HL-60 (cell line): ENCODE results near the gene KCNJ4.

ENCODE experiments used
- DNase-seq, 2 experiments: peaks; one replicate each; pipeline ENCODE4 v3.0.0-alpha.2; 2010 to 2020; ENCODE audit warnings: low read depth in 1 of 2, low spot score in 1 of 2
- H3K27ac ChIP-seq: fragments of 250-450 bp; sonication (Bioruptor Pico); replicated peaks from 2 replicates; pipeline ENCODE4 v1.5.1; 2020; ENCODE audit warnings: mild to moderate bottlenecking, moderate library complexity
- H3K27me3 ChIP-seq: fragments of 250-450 bp; sonication (Bioruptor Pico); 2 replicates; pipeline ENCODE4 v1.5.1; 2021; ENCODE audit warnings: mild to moderate bottlenecking, moderate library complexity; ENCODE audit not compliant: insufficient read depth, poor library complexity, severe bottlenecking
- H3K4me3 ChIP-seq: replicated peaks from 2 replicates; pipeline ENCODE4 v1.5.1; 2011; ENCODE audit warnings: mild to moderate bottlenecking, control low read depth, low read length; ENCODE audit not compliant: insufficient read depth
- GABPA ChIP-seq: IDR thresholded peaks from 2 replicates; pipeline ENCODE4 v1.6.1; 2012; ENCODE audit warnings: low read depth
- POLR2AphosphoS5 ChIP-seq: IDR thresholded peaks from 2 replicates; pipeline ENCODE4 v1.6.1; 2012; ENCODE audit warnings: low read depth
- SPI1 ChIP-seq: IDR thresholded peaks from 2 replicates; pipeline ENCODE4 v1.6.1; 2012; ENCODE audit warnings: low read depth, mild to moderate bottlenecking, borderline replicate concordance
- TF ChIP-seq, protein P1 (sequence below): IDR thresholded peaks from 2 replicates; pipeline ENCODE4 v1.6.1; 2012; ENCODE audit warnings: low read depth; ENCODE audit not compliant: insufficient replicate concordance
- TF ChIP-seq, protein P2 (sequence below): IDR thresholded peaks from one replicate; pipeline ENCODE4 v1.5.1; 2011; ENCODE audit warnings: low read length, control low read depth, inconsistent platforms; ENCODE audit not compliant: insufficient read depth

Gene KCNJ4

DNA sequence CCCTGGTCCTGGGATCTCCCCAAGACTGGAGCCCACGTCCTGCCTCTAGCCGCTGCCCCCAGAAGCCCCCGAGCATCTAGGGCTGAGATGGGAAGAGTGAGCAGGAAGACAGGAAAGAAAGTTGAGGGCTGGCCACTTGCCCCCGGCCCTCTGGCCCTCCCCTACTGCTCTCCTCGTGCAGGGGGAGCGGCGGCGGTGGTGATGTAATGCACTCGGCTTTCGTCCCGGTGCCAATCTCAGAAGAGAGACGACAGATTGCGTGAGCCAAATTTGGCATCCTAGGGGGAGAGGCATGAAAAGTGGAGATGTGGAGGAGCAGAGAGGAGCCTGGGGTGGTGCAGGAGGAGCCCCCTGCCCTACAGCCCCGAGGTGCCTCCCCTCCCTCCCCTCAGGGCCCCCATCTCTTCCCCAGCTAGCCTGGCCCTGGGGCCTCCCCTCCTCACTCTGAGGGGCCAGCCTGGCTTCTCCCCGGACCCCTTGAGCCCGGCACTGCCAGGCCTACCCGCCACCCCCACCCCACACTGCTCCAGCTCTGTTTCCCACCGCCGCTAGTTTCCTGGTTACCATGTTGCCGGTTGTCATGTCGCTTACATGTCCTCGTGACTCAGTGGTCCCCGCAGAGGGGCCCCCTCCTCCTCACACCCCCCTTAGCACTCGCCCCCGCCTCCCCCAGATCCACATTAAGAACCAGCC lies 2.5 kb downstream of the KCNJ4 start:
- Histone ChIP-seq H3K27ac (no peak overlapping the region), H3K27me3 (peaks cover 50% of the 10 kb centered on the region), H3K4me3 (no peak overlapping the region)
- DNase-seq = no peak
- TF ChIP-seq, protein P1, sequence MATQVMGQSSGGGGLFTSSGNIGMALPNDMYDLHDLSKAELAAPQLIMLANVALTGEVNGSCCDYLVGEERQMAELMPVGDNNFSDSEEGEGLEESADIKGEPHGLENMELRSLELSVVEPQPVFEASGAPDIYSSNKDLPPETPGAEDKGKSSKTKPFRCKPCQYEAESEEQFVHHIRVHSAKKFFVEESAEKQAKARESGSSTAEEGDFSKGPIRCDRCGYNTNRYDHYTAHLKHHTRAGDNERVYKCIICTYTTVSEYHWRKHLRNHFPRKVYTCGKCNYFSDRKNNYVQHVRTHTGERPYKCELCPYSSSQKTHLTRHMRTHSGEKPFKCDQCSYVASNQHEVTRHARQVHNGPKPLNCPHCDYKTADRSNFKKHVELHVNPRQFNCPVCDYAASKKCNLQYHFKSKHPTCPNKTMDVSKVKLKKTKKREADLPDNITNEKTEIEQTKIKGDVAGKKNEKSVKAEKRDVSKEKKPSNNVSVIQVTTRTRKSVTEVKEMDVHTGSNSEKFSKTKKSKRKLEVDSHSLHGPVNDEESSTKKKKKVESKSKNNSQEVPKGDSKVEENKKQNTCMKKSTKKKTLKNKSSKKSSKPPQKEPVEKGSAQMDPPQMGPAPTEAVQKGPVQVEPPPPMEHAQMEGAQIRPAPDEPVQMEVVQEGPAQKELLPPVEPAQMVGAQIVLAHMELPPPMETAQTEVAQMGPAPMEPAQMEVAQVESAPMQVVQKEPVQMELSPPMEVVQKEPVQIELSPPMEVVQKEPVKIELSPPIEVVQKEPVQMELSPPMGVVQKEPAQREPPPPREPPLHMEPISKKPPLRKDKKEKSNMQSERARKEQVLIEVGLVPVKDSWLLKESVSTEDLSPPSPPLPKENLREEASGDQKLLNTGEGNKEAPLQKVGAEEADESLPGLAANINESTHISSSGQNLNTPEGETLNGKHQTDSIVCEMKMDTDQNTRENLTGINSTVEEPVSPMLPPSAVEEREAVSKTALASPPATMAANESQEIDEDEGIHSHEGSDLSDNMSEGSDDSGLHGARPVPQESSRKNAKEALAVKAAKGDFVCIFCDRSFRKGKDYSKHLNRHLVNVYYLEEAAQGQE = no peak
- TF ChIP-seq GABPA (no peak), SPI1 (no peak), POLR2AphosphoS5 (no peak)
- TF ChIP-seq, protein P2, sequence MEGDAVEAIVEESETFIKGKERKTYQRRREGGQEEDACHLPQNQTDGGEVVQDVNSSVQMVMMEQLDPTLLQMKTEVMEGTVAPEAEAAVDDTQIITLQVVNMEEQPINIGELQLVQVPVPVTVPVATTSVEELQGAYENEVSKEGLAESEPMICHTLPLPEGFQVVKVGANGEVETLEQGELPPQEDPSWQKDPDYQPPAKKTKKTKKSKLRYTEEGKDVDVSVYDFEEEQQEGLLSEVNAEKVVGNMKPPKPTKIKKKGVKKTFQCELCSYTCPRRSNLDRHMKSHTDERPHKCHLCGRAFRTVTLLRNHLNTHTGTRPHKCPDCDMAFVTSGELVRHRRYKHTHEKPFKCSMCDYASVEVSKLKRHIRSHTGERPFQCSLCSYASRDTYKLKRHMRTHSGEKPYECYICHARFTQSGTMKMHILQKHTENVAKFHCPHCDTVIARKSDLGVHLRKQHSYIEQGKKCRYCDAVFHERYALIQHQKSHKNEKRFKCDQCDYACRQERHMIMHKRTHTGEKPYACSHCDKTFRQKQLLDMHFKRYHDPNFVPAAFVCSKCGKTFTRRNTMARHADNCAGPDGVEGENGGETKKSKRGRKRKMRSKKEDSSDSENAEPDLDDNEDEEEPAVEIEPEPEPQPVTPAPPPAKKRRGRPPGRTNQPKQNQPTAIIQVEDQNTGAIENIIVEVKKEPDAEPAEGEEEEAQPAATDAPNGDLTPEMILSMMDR = no peak

DNA sequence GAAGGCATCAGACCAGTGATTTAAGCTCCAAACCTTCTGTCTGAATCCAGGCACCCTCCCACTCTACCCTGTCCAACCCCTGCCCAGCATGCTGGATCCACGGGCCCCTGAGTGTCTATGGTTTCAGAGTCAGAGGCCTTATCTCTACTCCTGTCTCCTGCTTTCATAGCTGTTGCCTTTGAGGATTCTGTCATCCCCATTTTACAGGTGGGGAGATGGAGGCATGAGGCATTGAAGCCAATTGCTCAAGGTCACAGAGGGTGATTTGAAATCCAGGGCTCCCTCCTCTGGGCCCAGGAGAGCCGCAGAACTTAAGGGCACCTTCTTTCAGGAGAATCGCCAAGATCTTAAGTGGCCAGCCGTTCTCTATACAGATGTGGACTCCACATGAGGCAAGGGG lies 3.1 kb downstream of the KCNJ4 start:
- no peak for TF ChIP-seq SPI1
- TF ChIP-seq, protein P2 = no peak
- no peak for TF ChIP-seq GABPA
- TF ChIP-seq, protein P1 = no peak
- TF ChIP-seq POLR2AphosphoS5 = no peak
- Histone ChIP-seq H3K4me3 (no peak overlapping the region), H3K27me3 (peaks cover 50% of the 10 kb centered on the region), H3K27ac (no peak overlapping the region)
- no peak for DNase-seq

DNA sequence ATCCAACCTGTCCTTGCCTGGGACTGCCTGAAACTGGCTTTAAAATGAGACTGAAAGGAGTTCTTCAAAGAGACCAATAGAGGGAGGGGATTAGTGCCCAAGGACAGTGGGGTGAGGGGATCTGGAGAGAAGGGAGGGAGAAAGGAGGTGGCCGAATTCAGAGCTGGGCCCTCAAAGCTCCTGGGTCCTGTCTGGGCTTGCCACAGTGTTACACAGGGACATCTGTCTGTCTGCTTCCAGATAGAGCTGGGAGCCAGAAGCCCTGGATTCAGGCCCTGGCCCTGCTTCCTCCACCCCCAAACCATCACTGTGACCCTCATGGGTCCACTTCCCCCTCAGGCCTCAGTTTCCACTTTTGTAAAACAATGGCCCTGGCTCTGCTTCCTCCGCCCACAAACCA lies 3.6 kb downstream of the KCNJ4 start:
- H3K27me3 ChIP-seq = peaks cover 47% of the 10 kb centered on the region
- TF ChIP-seq SPI1 (no peak), GABPA (no peak), POLR2AphosphoS5 (no peak)
- TF ChIP-seq, protein P1 = no peak
- TF ChIP-seq, protein P2 = no peak
- H3K27ac ChIP-seq = no peak overlapping the region
- H3K4me3 ChIP-seq = no peak overlapping the region
- DNase-seq = no peak
